GM21360 (cell line): ENCODE measurements around the gene LBHD2.
A peak's percentile ranks its signal among the peaks of the same experiment; 100 is the strongest.
"Not testable (repeated sequence)": the region's sequence is repeated elsewhere in the genome, so short reads cannot be mapped to it uniquely, and the experiment has no call there.

Experiments used
- ATAC-seq: cut with Tn5 transposase; IDR thresholded peaks from one replicate; pipeline ENCODE4 v1.9.1; 2021; ENCODE audit warnings: mild to moderate bottlenecking, moderate library complexity; ENCODE audit not compliant: unreplicated experiment

LBHD2 gene

DNA sequence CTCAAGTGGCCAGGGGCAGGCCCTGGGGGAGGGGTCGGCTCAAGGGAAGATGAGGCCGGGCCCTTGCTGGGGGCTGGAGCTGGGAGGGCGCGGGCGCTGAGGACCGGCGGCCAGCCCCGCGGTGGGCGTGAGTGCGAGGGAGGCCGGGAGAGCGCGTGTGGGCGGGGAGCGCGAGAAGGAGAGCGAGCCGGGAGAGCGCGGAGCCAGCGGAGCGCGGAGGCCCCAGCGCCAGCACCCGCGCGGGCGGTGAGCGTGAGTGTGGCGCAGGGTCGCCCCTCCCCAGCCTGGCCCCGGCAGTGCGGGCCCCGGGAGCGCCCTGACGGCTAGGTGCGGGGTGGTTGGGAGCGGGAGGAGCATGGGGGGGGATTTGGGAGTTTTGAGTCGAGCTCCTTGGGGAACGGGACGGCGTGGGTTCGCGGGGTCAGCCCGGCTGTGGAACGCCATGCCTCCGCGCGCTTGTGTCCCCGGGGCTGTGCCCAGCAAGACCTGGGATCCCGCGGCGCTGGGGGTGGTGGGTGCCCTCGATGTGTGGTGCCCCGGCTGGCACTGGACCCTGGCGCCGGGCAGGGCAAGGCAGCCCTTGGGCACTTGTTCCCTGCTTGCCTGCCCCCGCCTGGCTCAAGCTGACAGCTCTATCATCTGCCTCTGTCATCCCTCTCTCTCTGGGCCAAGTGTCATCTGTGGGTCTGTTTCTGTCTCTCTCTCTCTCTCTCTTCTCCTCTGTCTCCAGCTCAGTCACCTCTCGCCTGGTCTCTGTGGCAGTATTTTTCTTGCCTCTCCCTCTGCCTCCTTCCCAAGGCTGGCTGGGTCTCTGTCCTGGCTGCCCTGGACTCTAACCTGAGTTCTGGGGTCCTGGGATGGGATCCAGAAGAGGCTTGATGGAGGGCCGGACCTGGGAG is at the start of gene LBHD2:
Gene LBHD2, plus strand, starts transcription at position 190 of the 899 bp plus-strand sequence. CDS start 1,803 bp downstream, outside the sequence.
- no peak for ATAC-seq

DNA sequence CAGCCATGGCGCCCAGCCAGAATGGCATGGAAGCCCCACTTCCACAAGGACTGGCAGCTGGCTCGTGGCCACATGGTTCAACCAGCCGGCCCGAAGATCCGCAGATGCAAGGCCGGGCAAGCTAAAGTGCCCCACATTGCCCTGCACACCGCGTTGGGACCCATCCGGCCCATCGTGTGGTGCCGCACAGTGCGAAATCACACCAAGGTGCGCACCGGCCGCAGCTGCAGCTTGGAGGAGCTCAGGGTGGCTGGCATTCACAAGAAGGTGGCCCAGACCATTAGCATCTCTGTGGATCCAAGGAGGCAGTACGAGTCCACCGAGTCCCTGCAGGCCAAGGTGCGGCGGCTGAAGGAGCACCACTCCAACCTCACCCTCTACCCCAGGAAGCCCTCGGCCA is 42.5 kb upstream of the LBHD2 start:
- ATAC-seq, result no peak

DNA sequence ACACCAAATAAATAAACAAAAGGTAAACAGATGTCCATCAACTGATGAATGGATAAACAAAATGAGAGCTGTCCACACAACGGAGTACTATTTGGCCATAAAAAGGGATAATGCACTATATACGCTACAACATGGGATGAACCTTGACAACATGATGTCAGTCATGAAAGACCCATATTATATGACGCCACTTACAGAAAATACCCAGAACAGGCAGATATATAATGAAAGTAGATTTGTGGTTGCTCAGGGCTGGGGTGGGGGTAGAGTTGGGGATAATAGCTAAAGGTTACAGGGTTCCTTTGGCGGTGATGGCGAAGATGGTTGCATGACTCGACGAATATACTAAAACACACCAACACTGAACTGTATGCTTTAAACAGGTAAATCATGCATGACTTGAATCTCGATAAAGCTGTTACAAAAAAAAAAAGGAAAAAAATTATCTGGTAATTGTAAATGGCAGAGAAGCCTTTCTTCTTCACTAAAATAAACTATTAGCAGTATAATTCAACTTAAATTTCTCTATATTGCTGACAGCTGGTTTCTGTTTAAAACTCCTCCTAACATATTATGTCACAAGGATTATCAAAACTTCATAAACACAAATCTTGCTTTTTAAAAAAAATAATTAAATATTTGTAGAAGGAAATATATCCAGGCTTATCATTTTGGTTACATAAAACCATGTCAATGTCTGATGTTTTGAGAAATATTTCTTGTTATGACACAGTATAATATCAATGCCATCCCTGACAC is 40.6 kb upstream of the LBHD2 start:
- no peak for ATAC-seq

DNA sequence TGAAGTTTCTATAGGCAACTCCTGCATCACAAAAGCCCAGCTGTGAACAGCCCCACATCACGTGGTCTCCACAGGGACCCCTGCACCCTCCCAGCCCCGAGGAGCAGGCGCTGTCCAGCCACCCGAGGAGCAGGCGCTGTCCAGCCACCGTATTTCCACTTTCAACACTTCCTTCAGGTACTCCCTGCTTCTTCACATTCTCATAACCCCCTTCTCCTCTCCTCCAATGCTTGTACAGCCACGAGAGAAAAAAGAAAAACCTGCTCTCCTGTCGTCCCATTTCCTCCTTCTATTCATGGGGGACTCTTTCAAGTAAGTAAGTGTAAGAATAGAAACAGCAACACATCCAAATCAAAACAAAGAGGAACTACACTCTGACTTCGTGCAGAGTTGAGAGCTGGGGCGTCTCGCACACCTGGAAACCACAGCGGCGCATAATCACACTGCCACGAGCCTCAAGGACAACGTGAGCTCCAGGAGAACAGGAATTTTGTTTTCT is 38.6 kb upstream of the LBHD2 start:
- no peak for ATAC-seq

DNA sequence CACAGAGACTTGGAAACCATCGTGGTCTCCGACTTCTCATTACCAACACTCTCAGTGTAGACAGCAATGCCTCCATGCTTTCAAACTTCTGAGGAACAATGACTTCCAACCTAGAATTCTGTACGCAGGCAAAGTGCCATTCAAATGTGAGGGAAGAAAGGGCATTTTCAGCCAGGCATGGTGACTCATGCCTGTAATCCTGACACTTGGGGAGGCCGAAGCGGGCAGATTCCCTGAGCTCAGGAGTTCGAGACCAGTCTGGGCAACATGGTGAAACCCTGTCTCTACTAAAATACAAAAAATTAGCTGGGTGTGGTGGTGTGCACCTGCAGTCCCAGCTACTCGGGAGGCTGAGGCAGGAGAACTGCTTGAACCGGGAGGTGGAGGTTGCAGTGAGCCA is 36.6 kb upstream of the LBHD2 start:
- ATAC-seq, result not testable (repeated sequence)

DNA sequence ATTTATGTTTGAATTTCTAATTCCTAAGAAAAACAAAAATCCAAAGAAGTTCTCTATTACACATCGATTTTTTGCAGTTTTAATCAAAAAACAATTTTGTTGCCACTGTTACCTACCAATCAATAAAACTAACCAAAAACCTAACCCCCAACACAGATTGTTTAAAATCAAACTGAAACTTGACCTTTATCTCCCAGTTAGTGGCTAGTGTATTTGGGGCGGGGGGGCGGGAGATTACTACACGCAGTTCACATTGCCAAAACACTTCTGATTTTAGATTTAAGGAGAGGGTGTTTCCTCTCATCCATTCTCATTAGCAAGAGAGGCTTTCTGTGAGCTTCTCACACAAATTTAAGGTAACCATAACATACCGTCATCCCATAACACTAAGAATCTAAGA is 33.1 kb upstream of the LBHD2 start:
- no peak for ATAC-seq

DNA sequence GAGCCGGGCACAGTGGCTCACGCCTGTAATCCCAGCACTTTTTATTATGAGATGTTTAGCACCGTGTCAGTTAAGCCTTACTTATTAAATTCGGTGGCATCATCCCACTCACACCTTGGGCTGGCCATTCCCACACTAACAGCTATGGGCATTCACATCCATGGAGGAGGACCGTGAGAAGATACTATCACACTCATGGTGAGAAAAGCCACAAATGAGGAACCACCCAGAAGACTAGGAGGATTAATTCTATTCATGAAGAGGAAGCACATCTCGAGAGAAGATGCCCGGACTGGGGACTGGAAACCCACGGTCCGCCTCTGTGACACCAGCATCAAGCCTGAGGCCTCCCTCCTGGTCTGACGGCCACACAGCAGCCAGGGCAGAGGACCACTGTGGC is 31.6 kb upstream of the LBHD2 start:
- no peak for ATAC-seq

DNA sequence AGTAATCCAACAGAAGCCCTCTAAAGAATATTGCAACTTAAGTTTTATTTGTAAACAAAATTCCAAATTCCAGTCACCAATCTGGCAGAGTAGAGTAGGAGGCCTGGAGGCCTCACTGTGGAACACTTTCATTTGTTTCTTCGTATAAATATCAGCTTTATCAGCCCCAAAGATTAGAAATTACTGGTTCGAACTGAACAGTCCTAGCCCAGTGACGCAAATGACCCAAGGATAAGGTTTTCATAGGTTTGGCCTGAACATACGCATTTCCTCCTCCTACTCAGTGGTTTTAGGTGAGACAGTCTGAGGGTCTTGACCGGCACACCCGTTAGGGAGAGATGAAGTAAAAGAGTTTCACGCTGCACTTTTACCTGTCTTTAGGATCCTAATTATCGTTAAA is 28.3 kb upstream of the LBHD2 start:
- no peak for ATAC-seq

DNA sequence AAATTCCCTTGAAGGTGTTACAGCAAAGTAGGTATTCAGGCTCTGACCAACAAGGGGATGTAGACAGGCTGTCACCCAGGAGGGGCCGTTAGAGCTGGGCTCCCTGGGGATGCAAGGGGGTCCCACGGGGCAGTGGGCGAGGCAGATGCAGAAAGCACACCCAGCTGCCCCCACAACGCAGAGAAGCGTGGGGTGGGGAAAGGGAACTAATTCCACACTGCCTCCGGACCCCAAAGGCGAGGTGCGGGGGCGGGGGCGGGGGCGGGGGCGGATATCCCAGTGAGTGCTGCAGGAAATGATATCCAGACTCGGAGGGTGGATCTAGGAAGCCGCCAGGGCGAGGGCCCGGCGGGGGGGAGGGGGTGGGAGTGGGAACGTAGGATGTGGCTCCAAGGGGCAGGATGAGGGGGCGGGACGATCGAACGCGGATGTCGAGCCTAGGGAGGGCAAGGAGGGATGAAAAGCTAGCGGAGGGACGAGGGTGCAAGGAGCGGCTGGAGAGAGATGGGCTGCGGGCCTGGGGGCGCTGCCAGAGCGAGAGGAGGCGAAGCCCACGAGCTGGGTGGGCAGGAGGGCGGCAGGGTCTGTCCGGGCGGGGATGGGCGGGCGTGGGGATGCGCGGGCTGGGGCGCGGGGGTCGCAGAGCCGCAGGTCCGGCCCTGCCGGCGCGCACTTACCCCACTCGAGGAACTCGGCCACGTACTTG is 27.5 kb upstream of the LBHD2 start:
- peak; percentile 12 for ATAC-seq

DNA sequence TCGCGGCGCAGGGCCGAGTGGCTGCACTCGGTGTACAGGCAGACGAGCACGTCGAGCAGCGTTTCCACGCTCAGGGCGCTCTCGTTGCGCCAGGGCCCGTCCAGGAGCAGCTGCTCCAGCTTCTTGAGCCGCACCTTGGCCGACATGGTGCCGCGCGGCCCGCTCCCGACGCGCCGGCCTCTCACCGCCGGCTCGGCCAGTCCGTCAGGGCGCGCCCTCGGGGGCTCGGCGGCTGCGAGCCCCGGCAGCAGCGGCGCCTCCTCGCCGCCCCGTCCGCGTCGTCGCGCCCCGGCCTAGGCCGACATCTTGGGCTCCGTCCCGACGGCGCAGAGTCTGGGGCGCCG is 27.0 kb upstream of the LBHD2 start:
- peak; percentile 20 for ATAC-seq

DNA sequence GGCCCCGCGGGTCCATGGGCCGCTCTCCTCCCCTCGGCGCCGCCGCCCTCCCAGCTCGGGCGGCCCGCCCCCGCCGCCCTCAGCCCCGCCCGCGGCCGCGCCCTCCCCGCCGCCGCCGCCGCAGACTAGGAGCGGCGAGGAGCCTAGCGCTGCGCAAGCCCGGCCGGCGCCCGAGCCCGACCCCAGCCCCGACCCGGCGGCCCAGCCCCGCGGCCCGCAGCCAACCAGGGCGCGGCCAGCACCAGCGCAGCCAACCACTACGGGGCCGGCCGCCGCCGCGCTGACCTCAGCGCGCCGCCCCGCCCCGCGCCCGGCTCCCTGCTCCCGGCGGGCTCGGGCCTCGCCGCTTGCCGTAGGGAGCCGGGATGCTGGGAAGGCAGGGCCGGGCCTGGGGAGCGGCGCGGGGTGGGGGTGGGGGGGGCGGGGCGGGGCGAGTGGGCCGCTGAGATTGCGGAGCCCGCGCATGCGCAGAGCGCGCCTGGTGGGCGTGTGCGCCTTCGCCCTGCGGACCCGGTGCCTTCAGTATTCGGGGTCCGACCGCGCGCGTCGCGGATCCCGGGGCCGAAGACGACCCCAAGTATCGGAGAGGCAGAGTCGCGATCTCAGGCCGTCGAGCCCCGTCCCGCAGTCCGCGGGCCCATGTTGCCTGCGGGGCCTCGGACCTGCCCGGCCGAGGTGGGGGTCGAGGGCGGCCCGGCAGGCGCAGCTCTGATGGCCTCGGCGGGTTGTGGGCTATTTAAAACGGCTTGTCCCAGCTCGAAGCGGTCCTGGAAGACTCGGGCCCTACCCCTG is 26.4 kb upstream of the LBHD2 start, which contains the start of gene CDC42BPB:
Gene CDC42BPB, minus strand, starts transcription at position 178 of the 792 bp plus-strand sequence. CDS start 376 bp downstream, outside the sequence.
- peak; percentile 75 for ATAC-seq

DNA sequence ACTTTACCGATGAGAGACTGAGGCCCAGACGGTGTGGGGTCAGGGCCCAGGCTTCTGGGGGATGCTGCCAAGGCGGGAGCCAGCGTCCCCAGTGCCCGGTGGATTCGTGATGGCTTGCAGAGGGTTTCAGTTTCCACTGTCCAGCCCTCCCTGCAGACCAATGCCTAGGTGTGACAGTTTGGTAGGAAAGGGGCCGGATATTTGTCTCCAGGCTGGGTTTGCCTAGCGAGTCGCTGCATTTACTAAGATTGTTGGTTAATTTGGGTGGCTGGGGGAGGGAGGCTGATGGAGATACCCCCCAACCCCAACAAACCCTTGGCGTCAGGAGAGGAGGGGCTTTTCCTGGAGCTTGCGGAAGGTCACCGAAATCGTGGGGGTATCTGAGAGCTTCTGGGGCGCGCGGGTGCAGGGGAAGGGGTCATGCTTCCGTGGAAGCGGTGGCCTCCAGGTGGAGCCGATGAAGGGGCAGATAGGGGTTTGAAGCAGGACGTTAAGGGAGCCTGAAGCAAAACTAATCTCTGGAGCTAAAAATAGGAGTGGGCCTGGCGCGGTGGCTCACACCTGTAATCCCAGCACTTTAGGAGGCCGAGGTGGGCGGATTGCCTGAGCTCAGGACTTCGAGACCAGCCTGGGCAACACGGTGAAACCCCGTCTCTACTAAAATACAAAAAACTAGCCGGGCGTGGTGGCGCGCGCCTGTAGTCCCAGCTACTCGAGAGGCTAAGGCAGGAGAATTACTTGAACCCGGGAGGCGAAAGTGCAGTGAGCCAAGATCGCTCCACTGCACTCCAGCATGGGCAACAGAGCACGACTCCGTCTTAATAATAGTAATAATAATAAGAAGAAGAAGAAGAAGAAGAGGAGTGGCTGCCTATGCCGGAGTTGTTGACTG is 25.6 kb upstream of the LBHD2 start:
- ATAC-seq, result no peak

DNA sequence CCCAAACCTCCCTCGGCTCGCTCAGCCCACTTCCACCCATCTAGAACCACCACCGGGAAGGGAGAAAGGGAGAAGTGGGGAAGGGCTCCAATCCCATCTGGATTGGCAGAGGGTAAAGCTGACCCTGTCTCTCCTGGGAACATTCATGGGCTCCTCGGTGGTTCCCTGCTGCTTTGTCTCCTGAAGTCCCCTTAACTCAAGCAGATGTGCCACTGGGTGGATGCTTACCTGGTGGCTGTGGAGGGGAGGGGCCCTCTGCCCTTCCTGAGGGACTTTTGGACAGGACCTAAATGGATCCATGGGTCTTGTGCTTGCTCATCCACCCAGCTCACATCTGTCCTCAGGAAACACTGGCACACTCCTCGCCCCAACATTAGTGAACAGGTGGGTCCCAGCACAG is 24.5 kb upstream of the LBHD2 start:
- no peak for ATAC-seq

DNA sequence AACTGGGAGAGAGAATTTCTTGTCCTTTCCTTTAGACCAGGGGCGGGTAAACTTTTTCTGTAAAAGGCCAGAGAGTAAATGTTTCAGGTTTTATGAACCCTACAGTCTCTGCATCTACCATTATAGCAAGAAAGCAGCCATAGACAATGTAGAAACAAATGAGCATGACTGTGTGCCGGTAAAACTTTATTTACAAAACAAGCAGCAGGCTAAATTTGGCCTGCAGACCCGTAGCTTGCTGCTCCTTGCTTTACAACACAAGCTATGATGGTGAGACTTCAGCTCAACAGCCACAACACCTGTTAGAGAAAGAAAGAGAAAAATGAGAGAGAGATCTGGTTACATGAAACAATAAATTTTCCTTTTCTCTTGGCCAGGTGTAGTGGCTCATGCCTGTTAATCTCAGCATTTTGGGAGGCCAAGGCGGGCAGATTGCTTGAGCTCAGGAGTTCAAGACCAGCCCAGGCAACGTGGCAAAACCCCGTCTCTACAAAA is 22.5 kb upstream of the LBHD2 start:
- no peak for ATAC-seq

DNA sequence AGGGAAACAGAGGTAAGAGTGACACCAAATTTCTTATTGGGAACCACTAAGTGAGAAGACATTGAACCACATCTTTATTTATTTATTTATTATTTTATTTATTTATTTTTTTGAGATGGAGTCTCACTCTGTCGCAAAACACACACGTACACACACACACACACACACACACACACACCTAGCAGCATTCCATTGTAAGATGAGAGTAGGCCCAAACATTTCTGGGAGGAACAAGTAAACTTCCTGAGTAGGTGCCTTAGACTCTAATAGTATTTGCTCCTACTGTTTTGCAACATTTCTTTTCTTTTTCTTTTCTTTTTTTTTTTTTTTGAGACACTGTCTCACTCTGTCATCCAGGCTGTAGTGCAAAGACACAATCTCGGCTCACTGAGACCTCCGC is 19.6 kb upstream of the LBHD2 start:
- ATAC-seq, result no peak

DNA sequence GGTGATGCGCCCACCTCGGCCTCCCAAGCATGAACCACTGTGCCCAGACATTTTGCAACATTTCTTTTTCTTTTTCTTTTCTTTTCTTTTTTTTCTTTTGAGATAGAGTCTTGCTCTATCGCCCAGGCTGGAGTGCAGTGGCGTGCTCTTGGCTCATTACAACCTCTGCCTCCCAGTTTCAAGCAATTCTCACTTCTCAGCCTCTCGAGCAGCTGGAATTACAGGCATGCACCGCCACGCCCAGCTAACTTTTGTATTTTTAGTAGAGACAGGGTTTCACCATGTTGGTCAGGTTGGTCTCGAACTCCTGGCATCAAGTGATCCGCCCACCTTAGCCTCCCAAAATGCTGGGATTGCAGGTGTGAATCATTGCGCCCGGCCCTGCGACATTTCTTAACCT is 19.0 kb upstream of the LBHD2 start:
- no peak for ATAC-seq

DNA sequence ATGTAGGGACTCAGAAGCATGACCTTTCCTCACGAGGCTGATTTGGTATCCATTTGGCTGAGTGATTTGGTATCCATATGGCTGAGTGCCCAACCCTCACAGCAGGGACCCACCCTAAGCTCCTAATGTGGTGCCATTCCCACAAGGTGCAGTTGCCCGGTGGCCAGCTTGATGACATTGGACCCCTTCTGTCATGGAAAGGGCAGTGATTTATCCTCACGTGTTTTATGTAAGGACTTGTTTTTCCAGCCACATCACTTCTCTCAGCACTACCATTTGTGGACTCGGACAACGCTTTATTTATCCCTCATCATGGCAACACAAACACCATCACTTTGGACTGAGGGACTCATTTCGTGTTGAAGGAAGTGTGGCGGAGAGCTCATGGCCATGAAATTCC is 18.1 kb upstream of the LBHD2 start:
- ATAC-seq, result no peak

DNA sequence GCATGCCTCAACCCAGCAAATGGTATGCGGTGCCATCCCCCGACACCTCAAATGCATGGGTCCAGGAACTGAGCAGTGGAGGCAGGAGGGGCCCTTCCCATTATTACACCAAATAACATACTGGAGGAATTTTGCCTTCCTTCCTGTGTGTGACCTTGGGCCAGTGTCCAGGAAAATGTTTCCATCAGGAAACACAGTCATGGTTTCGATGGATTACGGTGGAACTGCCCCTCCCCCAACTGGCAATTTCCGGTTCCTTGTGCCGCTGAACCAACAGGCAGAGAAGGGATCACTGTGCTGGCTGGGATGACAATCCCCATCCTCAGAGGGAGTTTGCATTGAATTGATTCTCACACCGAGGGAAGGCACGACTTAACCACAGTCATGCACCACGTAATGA is 17.6 kb upstream of the LBHD2 start:
- ATAC-seq, result no peak

DNA sequence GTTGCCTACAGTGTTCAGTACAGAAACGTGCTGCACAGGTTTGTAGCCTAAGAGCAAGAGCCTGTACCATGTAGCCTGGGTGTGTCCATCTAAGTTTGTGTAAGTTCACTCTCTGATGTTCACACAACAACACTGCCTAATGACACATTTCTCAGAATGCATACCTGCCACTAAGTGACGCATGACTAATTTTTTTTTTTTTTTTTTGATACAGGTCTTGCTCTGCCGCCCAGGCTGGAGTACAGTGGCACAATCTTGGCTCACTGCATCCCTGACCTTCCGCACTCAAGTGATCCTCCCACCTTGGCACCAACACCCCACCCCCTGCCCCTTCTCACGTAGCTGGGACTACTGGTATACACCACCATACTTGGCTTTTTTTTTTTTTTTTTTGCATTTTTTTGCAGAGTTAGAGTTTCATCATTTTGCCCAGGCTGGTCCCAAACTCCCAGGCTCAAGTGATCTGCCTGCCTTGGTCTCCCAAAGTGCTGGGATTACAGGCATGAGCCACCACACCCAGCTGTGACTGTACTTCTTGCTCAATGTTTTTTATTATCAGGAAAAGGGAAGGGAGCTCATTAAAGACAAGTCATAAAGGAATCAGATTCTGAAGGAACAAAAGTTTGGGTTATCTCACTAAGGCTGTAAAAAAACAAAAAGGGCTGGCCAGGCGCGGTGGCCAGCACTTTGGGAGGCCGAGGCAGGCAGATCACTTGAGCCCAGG is 16.6 kb upstream of the LBHD2 start:
- no peak for ATAC-seq
